HG02938 (cell line): ENCODE measurements around the gene NOS3.

ENCODE experiments used
- ATAC-seq: cut with Tn5 transposase; IDR thresholded peaks from one replicate; pipeline ENCODE4 v1.9.1; 2021; ENCODE audit warnings: mild to moderate bottlenecking, moderate library complexity; ENCODE audit not compliant: unreplicated experiment

NOS3 gene

DNA sequence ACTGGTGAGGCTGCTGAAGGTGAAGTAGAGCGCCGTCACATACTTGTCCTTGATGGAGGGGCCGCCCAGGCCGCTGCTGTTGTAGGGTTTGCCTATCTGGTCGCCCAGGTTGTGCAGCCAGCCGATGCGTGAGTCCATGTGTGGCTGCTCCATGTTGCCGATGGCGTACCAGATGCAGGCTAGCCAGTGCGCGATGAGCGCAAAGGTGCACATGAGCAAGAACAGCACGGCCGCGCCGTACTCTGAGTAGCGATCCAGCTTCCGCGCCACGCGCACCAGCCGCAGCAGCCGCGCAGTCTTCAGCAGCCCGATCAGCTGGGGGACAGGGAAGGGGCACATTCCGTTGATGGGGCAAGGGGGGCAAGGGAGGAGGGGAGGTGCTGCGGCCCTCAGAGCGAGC, 39.3 kb upstream of the NOS3 start:
- no peak for ATAC-seq

DNA sequence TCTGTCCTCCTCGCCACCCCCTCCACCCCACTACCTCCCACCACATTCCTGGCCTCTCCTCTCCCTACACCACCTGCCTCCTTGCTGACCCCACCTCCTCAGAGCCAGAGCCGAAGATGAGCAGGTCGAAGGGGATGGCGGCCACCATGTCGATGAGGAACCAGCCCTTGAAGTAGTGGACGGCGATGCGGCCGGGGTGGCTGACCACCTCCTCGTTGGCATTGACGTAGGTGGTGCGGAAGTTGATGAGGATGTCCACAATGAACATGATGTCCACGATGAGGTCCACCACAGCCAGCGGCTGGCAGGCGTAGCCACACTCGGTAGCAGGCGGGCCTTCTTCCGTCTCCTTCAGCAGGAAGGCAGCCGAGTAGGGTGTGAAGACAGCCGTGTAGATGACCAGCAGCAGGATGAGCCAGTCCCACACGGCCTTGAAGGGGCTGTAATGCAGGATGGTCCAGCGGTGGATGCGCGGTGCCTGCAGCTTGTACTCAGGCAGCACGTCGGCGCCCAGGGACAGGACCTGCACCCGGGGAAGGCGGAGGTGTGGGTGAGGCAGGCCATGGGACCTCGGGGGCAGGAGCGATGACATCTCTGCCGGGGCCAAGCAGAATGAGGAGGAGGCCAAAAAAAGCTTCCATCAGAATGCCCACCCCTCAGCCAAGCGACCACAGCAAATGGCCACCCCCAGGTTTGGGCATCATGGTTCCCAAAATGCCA, 38.3 kb upstream of the NOS3 start:
- ATAC-seq = no peak

DNA sequence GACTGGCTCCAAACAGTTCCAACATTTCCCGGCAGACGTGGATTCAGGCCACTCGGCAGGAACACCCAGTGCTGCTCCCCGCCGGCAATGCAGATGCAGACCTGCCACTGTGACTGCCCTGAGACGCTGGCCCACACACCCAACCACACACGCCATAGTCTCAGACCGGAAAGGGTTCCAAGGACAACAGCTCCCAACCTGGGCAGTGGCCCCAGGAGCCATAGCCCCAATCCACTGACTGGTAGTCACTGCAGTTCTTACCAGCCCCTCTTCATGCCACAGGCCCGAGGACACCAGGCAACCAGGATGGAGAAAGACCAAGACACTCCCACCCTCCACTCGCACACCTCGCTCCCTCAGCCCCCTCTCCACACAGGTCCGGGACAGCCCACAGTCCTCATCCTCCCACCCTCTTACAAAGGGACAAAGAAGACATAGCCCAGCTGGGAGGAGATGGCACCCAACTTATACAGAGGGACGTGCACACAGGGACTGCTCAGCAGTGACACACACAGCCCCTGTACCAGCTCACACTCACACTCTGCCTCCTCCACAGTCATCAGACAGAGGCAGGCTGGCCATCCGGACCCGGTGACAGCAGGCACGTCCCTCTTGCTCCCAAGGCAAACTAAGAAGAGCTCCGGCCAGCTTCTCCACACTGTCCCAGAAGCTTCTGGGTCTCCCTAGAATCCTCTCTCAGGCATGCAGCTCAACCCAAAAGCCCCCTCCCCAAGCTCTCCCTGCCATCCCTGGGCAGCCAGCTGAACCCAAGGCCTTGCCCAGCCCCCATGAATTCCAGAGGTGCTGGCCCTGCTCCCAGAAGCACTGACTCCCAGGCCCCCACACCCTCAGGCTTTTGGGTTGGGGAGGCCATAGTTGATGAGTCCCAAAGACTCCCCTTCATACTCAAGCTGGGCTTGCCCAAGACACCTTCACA, 37.5 kb upstream of the NOS3 start:
- no peak for ATAC-seq

DNA sequence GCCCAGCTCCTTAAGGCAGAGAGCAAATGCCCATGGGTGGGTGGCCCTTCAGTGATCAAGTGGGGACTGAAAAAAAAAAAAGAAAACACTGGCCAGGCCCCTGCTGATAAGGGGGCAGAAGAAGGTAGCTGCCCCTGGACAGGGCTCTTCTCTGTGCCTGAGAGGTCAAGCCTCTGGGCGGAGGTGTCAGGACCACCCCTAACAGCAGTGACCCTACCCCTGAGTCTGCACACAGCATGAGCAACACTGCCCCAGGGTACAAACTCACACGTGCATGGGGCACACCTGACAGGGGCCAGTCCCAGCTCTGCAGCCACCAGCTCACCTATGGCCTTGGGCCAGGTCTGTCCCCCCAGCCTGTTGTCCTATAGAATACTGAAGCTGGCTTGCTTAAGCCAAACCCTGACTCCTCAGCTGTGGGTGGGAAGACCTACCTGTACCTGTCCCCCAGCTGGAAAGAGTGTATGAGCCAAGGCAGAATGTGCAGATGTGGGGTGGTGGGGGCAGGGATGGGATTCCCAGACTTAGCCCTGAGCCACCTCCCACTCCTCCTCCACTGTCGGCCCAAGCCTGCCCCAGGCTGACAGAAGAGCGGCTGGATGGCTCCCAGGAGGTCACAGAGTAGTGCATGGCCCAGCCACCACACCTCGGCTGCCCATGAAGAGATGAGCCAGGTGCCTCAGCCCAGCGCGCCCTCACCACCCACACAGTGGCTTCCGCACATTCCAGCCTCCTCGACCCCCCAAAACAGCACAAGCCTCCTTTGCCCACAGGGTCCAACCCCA, 36.4 kb upstream of the NOS3 start:
- ATAC-seq = no peak

DNA sequence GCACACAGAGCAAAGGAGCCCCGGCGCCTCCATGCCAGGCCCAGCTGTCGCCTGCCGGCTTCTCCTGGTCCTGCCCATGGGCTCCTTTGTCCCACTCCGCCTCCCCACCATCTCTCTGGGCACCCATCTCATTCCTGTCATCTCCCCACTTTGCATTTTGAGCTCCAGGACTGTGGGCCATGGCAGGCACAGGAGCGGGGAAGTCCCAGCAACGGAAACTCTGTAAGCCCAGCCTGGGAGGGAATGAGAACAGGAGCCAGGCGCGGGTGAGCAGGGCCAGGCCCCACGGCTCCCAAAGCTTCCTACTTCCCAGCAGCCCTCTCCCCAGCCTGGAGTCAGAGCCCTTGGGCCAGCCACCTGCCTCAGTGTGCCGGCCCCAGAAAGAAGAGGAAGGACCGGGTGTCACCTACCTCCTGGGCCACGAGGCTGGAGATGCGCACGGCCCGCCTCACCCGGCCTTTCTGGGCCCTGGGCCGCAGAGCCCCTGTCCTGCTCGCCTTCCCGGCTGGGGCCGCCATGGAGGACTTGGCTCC, 35.8 kb upstream of the NOS3 start:
- no peak for ATAC-seq

DNA sequence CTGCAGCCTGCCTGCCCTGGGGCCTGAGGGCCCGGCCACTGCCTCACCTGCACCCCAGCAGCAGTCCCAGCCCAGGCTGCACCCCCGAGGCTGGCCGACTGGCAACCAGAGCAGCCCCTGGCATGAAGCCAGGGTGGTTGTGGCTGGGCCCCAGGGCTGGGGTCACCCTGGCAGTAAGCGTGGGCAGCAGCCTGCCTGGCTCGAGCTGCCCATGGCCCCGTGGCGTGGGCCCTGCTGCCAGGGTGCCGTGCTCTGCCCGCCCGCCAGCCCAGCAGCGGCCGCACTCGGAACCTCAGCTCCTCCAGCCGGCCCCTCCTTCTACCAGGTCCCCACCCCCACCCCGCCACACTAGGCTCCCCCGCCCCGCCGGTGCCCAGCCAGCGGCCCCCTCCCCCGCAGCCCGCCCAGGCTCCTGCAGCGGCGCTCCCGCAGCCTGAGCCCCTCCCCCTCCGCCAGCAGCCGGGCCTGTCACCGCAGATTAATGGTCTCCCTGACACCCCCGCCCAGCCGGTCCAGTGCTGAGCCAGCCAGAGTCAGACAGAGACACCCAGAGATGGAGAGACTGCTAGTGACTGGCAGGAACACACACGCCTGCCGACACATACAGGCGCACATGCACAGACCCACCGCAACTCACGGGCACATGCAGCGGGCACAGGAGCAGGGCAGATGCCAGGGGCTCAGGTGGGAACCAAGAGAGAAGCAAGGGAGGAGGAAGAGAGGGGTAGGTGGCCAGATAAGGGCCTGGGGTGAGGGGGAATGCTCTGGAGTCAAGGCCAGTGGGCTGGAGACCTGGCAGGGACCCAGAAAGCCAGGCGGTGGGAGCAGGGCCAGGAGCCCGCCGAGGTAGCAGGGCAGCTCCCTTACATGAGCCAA, 35.1 kb upstream of the NOS3 start:
- no peak for ATAC-seq

DNA sequence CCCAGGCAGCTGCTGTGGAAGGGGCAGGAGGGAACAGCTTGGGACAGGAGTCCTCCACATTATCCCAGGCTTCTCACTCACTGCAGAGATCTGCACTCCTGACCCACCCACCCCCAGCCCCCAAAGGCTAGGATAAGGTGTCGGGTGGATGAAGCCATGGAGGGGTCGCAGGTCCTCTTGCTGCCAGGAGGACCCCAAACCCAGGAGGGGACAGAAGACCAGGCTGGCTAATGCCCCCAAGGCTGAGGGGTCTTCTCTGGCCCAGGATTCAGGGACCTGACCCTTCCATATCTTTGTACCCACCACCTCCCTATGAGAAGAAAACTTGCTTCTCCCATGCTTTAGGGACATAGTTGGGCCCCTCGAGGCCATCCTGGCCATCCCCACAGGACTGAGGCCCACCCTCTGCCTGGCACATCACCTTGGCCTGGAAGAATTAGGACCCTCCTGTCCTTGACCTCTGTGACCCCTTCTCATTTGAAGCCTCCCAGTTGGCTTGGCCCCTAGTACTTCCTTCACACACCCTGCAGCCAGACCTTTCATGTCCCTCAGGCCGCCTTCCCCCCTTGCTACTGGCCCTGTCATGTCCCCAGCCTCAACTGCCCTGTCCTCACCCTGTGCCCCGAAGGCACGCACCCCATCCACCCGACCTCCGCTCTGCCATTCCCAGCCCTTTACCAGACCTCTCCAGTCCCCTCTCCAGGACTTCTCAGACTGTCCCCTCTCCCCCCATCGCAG, 34.3 kb upstream of the NOS3 start:
- ATAC-seq = no peak

DNA sequence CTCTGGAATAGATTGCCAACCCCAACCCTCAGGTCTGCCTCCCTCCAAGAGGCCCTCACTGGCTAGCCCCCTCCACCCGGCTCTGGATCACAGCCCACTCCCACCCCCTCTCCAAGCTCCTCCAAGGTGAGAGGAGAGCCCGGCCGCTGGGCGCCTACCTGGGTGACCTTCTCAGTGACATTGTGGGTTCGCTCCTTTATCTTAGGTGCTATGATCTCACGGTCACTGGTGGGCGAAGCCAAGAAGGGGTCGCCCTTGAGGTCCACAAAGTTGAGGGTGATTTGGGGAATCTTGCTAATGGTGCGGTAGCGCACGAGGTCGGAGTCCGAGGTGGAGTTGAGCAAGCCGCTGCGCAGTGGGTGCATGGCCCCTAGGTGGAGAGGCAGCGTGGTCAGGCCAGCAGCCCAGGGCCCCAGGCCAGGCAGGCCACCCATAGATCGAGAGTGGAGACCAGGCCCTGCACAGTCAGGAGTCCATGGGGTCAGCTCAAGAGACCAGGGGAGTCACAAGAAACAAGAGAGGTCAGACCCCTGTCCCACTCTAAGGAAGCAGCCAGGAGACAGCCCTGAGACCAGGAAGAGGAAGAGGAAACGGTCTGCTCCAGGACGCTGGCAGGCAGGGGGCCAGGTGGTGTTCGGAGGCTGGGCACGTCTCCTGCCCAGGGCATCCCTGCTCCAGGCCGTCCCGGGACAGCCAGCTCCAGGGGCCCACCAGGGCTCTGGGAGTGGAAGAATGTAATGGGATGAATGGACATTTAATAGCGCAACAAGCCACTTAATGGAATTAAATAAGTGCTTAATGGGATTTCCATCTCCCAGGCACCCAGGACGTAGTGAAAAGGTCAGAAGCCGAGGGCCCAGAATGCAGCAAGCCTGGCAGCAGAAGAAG, 33.4 kb upstream of the NOS3 start:
- no peak for ATAC-seq

DNA sequence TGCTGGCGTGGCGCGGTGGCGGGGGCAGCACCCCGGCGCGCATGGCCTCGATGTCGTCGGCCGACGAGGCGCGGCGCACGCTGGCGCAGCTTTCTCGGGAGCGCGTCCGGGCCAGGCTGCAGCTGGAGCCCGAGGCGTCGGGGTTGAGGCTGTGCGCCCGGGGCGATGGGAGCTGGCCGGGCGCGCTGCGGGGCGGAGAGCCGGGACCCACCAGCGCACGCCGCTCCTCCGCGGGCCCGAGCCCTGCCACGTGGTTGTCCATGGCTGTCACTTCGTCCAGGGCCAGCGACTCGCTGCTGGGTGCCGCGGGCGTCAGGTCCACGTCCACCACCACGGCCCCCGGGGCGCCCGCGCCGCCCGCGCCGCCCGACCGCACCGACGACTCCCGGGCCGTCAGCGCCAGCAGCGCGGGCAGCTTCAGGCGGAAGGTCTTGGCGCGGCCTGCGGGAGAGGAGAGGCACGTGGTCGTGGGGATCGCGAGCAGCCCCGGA, 32.7 kb upstream of the NOS3 start:
- ATAC-seq = no peak

DNA sequence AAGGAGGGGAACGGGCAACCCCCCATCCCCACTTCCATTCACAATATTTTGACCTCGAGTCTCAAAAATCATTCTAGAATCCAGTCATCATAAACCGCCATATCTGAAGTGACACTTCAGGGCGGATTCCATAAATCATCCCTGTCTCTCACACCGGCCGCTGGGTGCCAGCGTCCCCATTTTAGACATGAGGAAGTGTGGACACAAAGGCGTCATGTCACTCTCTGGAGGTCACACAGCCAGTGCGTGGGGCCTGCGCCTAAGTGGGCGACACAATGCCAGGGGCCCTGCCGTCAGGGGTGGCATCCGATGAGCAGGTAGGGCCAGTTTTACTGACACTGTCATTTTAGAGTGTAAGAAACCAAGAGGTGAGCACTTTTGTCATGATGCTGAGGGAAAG, 32.2 kb upstream of the NOS3 start:
- ATAC-seq = no peak

DNA sequence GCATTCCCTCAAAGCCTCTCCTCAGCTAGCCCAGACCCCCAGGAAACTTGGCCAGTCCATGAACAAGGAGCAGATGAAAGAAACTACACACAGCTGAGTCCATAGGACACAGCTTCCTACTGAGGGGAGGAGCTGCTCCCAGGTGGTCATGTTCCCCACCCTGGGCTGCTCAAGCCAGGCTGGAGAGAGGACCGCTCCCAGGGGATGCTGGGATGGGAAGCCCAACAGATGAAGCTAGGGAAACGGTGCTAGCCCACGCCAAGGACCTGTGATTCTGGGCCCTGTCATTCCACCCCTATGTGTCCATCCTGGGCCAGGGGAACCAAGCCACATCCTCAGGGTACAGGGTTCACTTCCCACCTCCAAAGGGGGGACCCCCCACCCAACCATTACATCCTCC, 31.7 kb upstream of the NOS3 start:
- no peak for ATAC-seq

DNA sequence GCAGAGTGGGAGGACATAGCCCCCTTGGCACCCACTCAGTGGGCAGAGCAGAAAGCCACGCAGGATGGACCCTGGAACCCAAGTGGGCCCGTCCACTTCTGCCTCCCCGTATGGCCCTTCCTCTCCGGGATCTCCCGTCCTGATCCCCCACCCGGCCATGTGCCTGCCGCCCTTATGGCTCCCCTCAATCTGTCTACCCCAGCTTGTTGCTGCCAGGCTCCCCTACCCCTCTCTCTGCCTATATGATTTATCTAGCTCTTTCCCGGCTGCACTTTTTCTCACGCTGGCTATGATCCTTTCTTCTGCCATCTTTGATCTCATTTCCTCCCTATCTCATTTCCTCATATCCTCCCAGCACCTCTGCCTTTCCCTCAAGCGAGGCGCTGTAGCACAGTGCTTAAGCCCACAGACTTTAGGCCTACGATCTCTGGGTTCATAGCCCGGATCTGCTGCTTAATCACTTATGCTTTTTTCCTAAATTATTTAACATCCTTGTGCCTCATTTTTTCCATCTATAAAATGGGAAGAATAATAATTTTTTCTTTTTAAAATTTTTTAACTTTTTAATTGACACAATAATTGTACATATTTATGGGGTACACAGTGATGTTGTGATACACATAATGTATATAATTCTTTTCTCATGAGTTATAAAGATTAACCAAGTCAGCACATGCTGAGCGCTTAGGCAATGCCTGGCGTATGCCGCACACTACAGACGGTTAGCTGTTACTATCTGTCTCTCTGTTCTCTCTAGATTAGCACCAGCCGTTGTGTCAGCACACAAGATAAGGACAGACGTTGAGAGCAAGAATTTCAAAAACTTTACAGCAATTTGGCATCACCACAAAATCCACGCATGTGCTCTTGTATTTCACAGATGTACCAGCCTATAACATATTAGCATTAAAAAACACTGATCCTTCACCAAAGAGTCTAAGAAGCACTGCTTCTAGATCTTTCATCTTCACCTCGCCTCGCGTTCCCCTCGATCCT, 30.8 kb upstream of the NOS3 start:
- ATAC-seq = no peak

DNA sequence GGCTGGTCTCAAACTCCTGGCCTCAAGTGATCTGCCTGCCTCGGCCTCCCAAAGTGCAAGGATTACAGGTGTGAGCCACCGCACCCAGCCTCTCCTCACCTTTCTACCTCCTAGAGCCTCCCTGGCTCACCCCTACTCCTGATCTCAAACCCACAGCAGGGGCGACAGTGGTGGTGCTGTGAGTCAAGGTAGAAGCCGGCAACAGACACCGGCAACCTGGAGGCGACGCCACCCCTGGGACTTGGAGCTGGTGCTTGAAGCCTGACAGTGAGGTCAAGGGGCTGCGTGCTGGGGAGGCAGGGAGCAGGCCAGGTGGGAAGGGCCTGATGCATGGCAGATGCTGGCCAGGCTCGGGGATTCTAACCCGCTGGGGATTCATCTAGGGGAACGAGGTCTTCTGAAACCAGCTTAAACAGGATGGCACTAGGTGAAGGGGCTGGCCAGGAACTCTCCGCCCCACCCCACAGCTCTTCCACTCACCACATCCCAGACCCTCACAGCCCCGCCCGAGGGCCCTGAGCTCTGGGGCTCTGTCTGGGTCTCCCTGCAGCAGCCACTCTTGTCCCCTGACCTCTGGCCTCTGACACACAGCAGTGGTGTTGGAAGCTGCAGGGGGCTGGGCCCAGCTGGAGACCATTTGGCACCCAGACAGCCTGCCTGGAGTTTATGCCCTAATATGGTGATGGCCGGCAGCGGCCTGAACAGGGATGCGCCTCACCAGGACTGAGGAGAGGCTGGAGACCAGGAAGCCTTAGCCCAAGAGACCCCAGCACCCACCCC, 29.1 kb upstream of the NOS3 start:
- ATAC-seq = no peak

DNA sequence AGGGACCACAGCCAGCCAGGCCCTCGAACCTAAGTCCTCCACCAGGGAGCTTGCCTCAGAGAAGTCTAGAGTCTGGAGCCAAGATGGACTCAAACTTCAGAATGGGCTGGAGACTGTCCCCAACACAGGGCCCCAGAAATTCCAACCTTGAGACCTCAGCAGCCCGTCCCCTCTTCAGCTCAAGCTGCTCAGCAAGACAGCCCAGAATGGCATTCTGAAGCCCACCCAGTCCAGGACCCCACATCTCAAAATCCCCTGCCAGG, 28.6 kb upstream of the NOS3 start:
- no peak for ATAC-seq

DNA sequence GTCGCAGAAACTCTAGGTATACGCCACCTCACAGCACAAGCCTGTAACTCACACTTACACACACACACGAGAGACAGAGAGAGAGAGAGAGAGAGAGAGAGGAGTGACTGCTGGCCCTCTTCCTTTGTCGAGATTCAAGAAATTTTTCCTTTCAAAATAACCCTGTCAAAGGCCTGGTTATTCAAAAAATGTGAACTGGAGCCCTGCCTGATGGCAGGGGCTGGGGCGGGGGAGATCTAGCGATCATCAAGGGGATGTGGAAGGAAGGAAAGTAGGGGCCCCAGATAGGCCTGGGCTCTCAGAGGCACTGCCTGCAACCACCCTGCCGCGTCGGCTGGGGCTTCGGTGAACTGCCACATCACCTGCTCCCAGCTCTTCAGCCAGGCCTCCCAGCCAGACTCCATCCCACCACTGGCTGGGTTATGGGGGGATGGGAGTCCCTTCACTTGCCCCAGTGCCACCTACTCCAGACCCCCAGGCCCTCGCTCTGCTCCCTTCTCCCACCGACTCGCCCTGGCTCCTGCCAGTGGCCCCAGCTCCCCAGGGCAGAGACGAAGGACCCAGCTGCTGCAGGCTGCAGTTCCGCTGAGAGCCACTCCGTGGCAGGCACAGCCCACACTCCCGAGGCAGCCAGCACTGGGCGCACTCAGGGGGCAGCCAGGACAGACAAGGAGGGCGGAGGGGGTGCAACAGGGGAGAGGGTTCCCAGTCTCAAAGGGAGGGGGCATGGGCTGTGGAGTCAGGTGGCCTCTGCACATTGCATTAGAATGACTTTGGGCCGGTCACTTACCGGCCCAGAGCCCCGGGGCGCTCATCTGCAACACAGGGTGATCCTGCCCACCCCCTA, 28.0 kb upstream of the NOS3 start:
- ATAC-seq = peak; percentile 56
